ENCODE results near the gene CXorf65. TPM values are rescaled to one million over a fixed set of nuclear protein-coding genes. Genes with fewer than 3 reads are reported as not detected.
A peak's percentile ranks its signal among the peaks of the same experiment; 100 is the strongest.

The CXorf65 gene
- total RNA-seq, 2 experiments from 2014 or later = 7.7 to 11.3 TPM

- CTCF ChIA-PET = no interaction called here
- Mint-ChIP-seq H3K4me1 (ENCODE audit: low read depth) (peaks cover 10% of the 10 kb centered on the region), H3K36me3 (ENCODE audit: low read depth) (no peaks in the 10 kb centered on the region), H3K27me3 (ENCODE audit: low read depth) (no peaks in the 10 kb centered on the region), H3K27ac (no peak overlapping the region), H3K4me3 (no peak overlapping the region), H3K9me3 (no peaks in the 10 kb centered on the region)
- intact Hi-C loops (cut with micrococcal nuclease) = no loop called here
- DNase-seq = no peak
Measured at GRCh38 chrX:71082822-71083221, 23.7 kb downstream of the CXorf65 start.

GRCh38 chrX:71082124-71082647, 24.4 kb downstream of the CXorf65 start:
- Mint-ChIP-seq H3K9me3 (no peaks in the 10 kb centered on the region), H3K27me3 (ENCODE audit: low read depth) (no peaks in the 10 kb centered on the region), H3K4me3 (no peak overlapping the region), H3K36me3 (ENCODE audit: low read depth) (no peaks in the 10 kb centered on the region), H3K27ac (no peak overlapping the region), H3K4me1 (ENCODE audit: low read depth) (peaks cover 10% of the 10 kb centered on the region)
- no peak for DNase-seq
- intact Hi-C loops (cut with micrococcal nuclease) = no loop called here
- CTCF ChIA-PET = interaction anchor here (1.0 kb wide), 1 partner anchor 17 kb away, joined by 3 read pairs; no protein-coding TSS in a partner anchor

GRCh38 chrX:71081330-71082123, 25.0 kb downstream of the CXorf65 start:
- CTCF ChIA-PET = interaction anchor here (1.0 to 1.3 kb wide), 2 partner anchors 18 to 20 kb away, joined by 3 to 4 read pairs; no protein-coding TSS in a partner anchor
- H3K27me3 Mint-ChIP-seq (ENCODE audit: low read depth) = no peaks in the 10 kb centered on the region
- intact Hi-C loops (cut with micrococcal nuclease) = no loop called here

GRCh38 chrX:71070531-71070930, 36.0 kb downstream of the CXorf65 start:
- no peak overlapping the region for H3K27ac Mint-ChIP-seq
- CTCF ChIA-PET = no interaction called here
- DNase-seq = no peak
- H3K9me3 Mint-ChIP-seq = no peaks in the 10 kb centered on the region
- no peak overlapping the region for H3K4me3 Mint-ChIP-seq
- peaks cover 2% of the 10 kb centered on the region for H3K36me3 Mint-ChIP-seq (ENCODE audit: low read depth)
- no peaks in the 10 kb centered on the region for H3K27me3 Mint-ChIP-seq (ENCODE audit: low read depth)
- peaks cover 12% of the 10 kb centered on the region for H3K4me1 Mint-ChIP-seq (ENCODE audit: low read depth)
- intact Hi-C loops (cut with micrococcal nuclease) = no loop called here

More at GRCh38 chrX:71081330-71082123, 25.0 kb downstream of the CXorf65 start:
- no peak for DNase-seq
- H3K27ac Mint-ChIP-seq = no peak overlapping the region
- H3K36me3 Mint-ChIP-seq (ENCODE audit: low read depth) = no peaks in the 10 kb centered on the region
- no peak overlapping the region for H3K4me3 Mint-ChIP-seq
- H3K4me1 Mint-ChIP-seq (ENCODE audit: low read depth) = peaks cover 10% of the 10 kb centered on the region
- H3K9me3 Mint-ChIP-seq = no peaks in the 10 kb centered on the region

GRCh38 chrX:71068044-71068918, 38.3 kb downstream of the CXorf65 start, which contains the start of gene SNX12:
Gene SNX12, minus strand, starts transcription at chrX:71068334. Its CDS starts 28 bp downstream, at chrX:71068306.
- Mint-ChIP-seq H3K4me3 (peak within 1 kb of the TSS; percentile 96), H3K36me3 (ENCODE audit: low read depth) (peaks cover 2% of the 10 kb centered on the region), H3K27me3 (ENCODE audit: low read depth) (no peaks in the 10 kb centered on the region), H3K9me3 (no peaks in the 10 kb centered on the region), H3K4me1 (ENCODE audit: low read depth) (peaks cover 19% of the 10 kb centered on the region), H3K27ac (peak within 1 kb of the TSS; percentile 94)
- CTCF ChIA-PET = interaction anchor here (0.9 to 1.0 kb wide), 2 partner anchors 29 to 61 kb away, joined by 3 read pairs; no protein-coding TSS in a partner anchor
- intact Hi-C loops (cut with micrococcal nuclease) = loop anchor here (1.0 to 10.0 kb wide), 9 partner anchors 27 to 554 kb away; partner anchors contain the start of genes FOXO4, IL2RG, MED12 and NONO
- DNase-seq = peak; percentile 93

- CTCF ChIA-PET = interaction anchor here (0.9 to 1.0 kb wide), 2 partner anchors 30 to 62 kb away, joined by 3 read pairs; no protein-coding TSS in a partner anchor
- peak; percentile 13 for DNase-seq
- intact Hi-C loops (cut with micrococcal nuclease) = loop anchor here (1.0 to 10.0 kb wide), 9 partner anchors 28 to 555 kb away; partner anchors contain the start of genes FOXO4, IL2RG, MED12 and NONO
- Mint-ChIP-seq H3K4me3 (peak overlapping the region; percentile 96), H3K27ac (peak overlapping the region; percentile 94), H3K9me3 (no peaks in the 10 kb centered on the region), H3K36me3 (ENCODE audit: low read depth) (peaks cover 3% of the 10 kb centered on the region), H3K27me3 (ENCODE audit: low read depth) (no peaks in the 10 kb centered on the region), H3K4me1 (ENCODE audit: low read depth) (peaks cover 19% of the 10 kb centered on the region)
Measured at GRCh38 chrX:71067712-71068043, 38.9 kb downstream of the CXorf65 start.

GRCh38 chrX:71067089-71067488, 39.5 kb downstream of the CXorf65 start:
- intact Hi-C loops (cut with micrococcal nuclease) = loop anchor here (5.0 to 10.0 kb wide), 2 partner anchors 185 to 312 kb away; partner anchors contain the start of gene ZMYM3

GRCh38 chrX:71060127-71060526, 46.4 kb downstream of the CXorf65 start:
- peaks cover 15% of the 10 kb centered on the region for H3K36me3 Mint-ChIP-seq (ENCODE audit: low read depth)
- CTCF ChIA-PET = no interaction called here
- intact Hi-C loops (cut with micrococcal nuclease) = loop anchor here (10.0 kb wide), 1 partner anchor 305 kb away; no protein-coding TSS in a partner anchor
- no peaks in the 10 kb centered on the region for H3K27me3 Mint-ChIP-seq (ENCODE audit: low read depth)
- DNase-seq = no peak
- peaks cover 42% of the 10 kb centered on the region for H3K4me1 Mint-ChIP-seq (ENCODE audit: low read depth)
- no peak overlapping the region for H3K4me3 Mint-ChIP-seq
- no peak overlapping the region for H3K27ac Mint-ChIP-seq
- H3K9me3 Mint-ChIP-seq = no peaks in the 10 kb centered on the region

More at GRCh38 chrX:71067089-71067488, 39.5 kb downstream of the CXorf65 start:
- CTCF ChIA-PET = no interaction called here
- Mint-ChIP-seq H3K9me3 (no peaks in the 10 kb centered on the region), H3K4me1 (ENCODE audit: low read depth) (peaks cover 19% of the 10 kb centered on the region), H3K27me3 (ENCODE audit: low read depth) (no peaks in the 10 kb centered on the region), H3K27ac (peak overlapping the region; percentile 94), H3K4me3 (peak overlapping the region; percentile 96), H3K36me3 (ENCODE audit: low read depth) (peaks cover 5% of the 10 kb centered on the region)
- DNase-seq = no peak

- no peak for DNase-seq
- CTCF ChIA-PET = no interaction called here
- intact Hi-C loops (cut with micrococcal nuclease) = no loop called here
- Mint-ChIP-seq H3K27ac (no peak overlapping the region), H3K4me3 (no peak overlapping the region), H3K9me3 (no peaks in the 10 kb centered on the region), H3K4me1 (ENCODE audit: low read depth) (peaks cover 34% of the 10 kb centered on the region), H3K36me3 (ENCODE audit: low read depth) (peaks cover 15% of the 10 kb centered on the region), H3K27me3 (ENCODE audit: low read depth) (no peaks in the 10 kb centered on the region)
Measured at GRCh38 chrX:71057848-71058530, 48.6 kb downstream of the CXorf65 start.

GRCh38 chrX:71056867-71057266, 49.7 kb downstream of the CXorf65 start:
- no peaks in the 10 kb centered on the region for H3K27me3 Mint-ChIP-seq (ENCODE audit: low read depth)
- H3K9me3 Mint-ChIP-seq = no peaks in the 10 kb centered on the region
- no peak overlapping the region for H3K27ac Mint-ChIP-seq
- no peak for DNase-seq
- H3K36me3 Mint-ChIP-seq (ENCODE audit: low read depth) = peaks cover 12% of the 10 kb centered on the region
- no peak overlapping the region for H3K4me3 Mint-ChIP-seq
- peaks cover 34% of the 10 kb centered on the region for H3K4me1 Mint-ChIP-seq (ENCODE audit: low read depth)
- intact Hi-C loops (cut with micrococcal nuclease) = no loop called here
- CTCF ChIA-PET = no interaction called here

All from activated naive CD4-positive, alpha-beta T cell treated with anti-CD3 and anti-CD28 coated beads for 36 hours (primary cell).